HG02610 (cell line): Measurements from ENCODE around the gene KCNAB2.

ENCODE experiments used
- ATAC-seq: cut with Tn5 transposase; IDR thresholded peaks from one replicate; pipeline ENCODE4 v1.9.1; 2021; ENCODE audit warnings: mild to moderate bottlenecking, moderate library complexity; ENCODE audit not compliant: unreplicated experiment

The KCNAB2 gene

DNA sequence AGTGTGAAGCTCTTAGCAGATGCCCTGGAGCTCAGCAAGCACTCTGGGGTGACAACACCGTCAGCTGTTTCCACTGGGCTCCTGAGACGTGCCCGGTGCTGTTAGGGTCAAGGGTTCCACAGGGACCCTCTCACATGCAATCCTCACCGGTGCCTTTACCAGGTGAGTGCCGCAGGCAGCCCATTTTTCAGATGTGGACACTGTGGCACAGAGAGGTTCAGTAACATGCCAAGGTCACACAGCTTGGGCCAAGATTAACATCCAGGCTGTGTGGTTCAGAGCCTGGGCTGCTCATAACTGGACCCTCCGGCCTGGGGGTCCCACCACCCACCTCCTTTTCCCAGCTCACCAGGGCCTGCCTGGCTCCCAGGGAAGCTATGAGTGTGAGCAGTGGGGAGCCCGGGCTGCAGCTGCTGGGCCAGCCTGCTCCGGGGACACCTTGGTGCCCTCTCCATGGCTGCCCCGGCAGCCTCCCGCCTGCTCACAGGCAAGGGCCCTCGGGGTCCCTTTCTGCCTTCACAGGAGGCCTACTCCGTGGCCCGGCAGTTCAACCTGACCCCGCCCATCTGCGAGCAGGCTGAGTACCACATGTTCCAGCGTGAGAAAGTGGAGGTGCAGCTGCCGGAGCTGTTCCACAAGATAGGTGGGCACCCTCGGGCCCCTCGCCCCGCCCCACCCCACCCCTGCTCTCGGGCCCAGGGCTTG is 49.3 kb downstream of the KCNAB2 start:
- ATAC-seq = no peak

DNA sequence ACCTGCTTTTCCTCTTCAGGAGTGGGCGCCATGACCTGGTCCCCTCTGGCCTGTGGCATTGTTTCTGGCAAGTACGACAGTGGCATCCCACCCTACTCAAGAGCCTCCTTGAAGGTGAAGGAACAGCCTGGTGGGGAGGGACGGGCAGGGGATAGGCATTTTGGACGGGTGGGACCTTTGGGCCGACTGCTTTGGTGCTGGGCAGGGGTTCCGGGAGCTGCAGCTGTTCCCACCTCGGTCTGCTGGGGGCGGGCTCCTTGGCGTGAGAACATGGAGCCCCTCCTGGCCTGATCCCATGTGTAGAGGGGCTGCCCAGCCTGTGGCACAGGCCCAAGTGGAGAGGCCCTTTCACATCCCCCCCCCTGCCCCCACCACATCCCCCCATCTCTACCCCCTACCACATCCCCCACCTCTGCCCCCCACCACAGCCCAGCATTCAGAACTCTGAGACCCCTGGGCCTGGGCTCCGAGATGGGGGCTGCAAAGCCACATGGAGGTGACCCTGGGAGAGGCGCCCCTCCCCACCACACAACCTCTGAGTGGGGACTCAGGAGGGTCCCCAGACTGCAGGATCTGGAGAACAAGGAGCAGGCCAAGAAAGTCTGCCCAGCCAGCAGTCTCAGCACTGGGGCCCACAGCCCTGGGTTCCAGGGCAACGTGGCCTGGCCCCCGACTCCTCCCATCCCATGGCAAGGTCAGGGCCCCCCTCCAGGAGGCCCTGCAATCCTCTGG is 50.0 kb downstream of the KCNAB2 start:
- ATAC-seq = no peak

DNA sequence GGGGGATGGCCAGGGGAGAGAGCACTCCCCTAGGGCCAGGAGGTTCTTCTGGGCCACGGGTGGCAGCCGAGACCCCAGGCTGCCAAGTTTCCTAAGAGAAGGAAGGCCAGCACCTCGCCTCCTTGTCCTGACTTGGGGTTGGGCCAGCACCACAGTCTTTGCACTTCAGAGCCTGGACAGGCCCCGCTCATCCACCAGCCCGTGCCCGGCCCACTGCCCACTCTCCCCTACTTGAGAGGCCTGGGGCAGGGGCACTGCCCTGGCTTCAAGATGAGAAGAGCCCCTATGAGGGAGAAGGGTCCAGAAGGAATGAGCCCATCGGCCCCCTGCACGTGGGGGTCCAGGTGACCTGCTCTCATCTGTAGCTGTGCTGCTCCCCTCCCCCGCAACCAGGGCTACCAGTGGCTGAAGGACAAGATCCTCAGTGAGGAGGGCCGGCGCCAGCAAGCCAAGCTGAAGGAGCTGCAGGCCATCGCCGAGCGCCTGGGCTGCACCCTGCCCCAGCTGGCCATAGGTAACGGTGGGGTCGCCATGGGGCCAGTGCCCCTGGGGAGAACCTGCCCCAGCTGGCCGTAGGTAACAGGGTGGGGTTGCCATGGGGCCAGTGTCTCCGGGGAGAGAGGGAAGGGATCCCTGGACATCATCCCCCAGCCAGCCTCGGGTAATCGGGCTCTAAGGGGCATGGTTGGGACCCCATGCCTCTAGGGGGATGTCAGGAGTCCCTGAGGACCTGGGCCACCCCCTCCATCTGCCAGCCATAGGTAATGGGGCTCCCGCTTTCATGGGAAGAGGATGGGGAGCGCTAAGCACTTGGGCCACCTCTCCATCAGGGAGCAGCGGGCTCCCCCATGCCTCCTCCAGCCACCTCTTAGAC is 50.8 kb downstream of the KCNAB2 start:
- no peak for ATAC-seq

DNA sequence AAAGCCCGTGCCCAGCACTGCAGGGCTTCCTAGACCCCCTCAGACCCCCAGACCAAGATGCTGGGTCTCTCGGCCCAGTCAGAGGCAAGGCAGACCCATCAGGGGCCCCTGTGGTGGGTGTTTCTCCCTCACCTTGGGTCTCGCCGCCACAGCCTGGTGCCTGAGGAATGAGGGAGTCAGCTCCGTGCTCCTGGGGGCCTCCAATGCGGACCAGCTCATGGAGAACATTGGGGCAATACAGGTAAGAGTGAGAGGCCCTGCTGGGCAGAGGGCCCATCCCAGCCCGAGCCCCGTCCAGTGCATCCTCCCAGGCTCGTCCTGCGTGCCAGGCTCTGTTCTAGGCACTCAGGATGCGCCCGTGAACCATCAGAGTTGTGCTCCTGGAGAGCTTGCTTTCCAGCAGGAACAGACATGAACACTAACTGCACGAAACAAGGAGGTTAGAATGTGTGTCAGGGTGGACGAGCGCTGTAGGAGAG is 51.5 kb downstream of the KCNAB2 start:
- ATAC-seq = no peak

DNA sequence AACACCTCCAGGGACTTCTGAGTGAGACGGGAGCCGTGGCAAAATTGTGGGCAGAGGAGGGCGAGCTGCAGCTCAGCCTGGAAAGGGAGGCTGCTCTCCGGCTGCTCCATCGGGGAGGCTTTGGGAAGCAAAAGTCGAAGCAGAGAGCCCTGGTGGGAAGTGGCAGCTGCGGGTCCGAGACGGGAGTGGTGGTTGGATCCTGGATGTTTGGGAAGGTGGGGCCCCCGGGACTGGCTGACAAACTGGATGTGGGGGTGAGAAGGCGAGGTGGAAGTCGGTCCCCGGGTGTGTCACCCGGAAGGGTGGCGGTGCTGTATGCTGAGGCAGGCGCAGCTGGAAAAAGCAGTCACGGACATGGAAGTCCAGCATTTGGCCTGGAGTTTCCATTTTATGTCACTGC is 52.1 kb downstream of the KCNAB2 start:
- ATAC-seq = no peak

DNA sequence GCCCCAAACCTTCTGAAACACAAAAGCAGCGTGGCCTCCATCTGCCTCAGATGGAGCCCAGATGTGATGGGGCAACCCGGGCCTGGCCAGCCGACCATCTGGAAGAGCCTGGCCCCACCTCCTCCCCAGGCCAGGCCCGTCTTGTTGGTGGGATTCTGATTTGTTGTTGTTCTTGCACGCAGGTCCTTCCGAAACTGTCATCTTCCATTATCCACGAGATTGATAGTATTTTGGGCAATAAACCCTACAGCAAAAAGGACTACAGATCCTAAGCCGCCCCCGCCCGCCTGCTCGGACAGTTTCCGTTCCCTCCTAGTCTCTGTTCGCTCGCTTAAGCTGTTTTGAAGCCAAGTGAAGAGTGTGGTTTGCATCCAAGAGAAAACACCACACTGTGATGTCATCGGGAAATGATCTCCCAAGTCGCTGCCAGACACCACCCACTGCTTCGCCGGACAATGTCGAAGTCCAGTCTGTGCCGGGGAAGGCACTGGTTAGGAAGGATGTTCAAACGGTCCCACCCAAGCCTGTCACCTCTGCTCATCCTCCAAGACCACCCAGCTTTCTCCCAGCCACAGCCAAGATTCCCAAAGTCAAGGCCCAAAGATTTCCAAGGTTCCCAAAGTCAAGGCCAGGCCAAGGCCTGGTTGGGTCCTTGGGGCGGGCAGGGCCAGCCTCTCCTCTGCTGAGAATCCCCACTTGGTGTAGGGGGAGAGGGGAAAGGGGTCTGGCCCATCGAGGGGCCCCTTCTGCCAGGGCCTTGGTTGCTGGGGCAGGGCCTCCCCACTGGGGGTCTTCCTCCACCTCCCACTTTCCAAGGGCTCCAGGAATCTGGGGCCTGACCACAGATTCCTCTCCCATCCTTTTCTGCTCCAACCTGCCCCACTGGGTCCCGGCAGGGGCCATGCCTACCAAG is 52.9 kb downstream of the KCNAB2 start:
- ATAC-seq = no peak

DNA sequence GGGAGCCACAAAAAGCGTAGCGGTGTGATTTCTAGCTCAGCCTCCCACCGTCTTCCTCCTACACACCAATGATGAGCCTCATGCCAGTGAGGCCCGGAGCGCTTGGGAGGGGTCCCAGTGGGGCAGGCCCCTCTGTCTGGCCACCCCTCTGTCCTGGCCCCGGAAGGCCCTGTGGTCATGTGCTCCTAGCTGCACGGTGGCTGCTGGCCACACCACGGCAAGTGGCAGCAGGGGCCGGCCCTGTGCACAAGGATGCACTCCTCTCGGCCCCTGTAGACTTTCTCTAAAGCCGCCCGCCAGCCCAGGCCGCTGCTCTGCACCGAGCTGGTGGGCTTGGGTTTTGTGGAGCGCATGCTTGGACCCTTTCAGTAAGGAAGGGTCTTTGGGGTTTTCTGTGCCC is 53.6 kb downstream of the KCNAB2 start:
- no peak for ATAC-seq

DNA sequence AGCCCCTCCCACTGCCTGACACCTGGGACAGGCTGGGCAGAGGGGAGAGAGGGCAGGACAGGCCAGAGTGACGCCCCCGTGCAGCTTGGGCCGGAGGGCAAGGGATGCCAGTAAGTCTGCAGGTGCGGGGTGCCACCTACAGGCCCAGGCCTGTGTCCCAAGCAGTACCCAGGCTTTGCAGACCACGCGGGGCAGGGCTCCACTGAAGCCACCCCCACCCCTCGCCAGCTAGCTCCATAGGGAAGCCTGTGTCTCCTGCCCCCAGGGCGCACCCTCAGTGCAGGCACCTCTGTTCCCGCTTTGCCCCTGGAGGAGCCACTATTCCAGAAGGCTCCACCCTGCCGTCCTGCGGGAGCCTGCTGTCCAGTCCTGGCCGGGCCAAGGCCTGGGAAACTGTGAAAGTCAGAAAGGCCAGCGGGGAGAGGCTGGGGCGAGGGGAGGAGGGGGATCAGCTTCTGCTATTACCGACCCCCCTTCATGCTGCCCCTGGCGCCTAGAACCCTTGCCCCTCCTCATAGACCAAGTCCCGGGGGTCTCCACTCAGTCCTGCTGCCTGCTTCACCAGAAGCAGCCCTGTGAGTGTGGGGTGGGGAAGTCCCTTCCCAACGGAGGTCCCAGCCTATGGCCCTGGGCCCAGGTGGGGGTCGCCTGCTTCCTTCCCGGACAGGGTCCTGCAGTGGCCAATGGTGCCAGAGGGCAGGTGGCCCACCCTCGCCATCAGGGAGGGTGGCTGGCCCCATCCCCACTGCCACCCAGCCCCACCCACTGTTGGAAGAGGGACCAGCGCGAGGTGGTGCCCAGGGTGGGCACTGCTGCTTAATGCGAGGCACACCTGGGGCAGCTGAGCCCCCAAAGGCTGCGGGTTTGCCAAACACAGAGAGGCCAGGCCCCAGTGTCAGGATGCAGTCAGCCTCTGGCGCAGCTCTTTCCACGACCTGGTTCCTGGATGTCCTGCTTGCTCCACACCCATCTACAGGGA is 54.4 kb downstream of the KCNAB2 start:
- no peak for ATAC-seq

DNA sequence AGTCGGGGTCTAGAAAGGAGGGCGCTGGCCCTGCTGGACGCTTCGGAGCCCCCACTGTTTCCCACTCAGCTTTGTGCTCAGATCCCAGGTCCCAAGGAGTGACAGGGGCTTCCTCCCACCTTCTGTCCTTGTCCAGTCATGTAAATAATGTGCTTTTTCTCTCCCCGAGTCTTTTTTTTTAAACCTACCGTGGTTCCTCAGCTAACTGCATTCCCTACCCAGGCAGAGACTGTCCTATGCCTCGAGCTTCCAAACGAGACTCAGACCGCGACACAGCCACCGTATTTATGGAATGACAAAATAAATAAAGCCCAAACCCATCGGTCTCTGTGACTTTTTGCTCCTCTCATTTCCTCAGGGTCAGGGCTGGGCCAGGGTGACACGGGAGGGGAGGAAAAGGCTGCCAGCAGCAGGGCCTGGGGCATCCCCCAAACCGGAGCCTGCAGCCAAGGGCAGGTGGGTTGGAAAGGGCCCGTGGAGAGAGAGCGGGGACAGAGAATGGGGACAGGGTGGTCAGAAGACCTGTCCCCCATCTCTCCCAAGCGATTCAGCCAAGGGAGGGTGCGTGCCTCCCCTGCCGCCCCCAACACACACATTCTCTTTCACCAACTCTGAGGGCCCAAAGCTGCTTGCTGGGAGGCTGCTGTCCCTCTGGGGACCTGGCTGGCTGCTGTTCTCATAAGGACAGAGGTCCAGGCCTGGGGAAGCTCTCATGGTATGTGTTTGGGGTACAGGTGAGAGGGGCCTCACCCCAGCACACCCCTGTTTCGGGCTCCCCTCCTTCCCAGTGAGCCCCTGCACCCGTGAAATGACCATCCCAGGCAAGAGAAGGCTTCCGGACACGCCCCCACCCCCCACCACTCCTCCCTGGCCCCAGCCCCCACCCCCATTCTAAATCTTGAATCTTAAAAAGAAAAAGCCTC is 55.4 kb downstream of the KCNAB2 start:
- ATAC-seq = no peak

DNA sequence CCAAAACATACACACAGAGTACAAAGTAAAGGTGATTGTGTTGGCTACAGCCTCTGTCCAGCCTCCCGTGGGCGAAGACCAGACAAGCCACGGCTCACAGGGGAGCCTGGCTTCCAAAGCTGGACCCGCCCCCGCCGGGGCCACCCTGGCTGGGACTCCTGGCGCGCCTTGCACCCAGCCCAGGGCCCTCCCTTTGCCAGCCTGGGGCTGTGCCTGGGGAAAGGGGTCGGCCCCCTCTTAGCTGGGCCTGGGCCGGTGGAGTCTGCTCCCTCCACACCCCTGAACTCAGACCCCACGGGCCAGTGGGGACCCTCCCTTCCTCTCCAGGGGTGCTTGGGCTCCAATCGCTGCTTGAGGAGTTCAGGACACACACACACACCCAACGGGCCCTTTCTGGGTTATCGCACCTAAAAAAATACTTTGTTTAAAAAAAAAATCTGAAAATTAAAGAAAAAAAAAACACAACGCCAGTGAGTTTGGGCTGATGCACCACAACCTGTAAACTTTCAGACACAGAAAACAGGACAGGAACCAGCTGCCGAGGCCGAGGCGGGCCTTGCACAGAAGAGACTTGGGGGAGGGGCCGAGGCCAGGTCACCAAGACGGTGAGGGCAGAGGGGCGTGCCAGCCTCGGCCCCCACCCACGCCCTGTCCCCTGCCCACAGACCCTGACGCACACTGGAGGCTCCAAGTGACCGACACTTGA is 56.3 kb downstream of the KCNAB2 start:
- no peak for ATAC-seq

DNA sequence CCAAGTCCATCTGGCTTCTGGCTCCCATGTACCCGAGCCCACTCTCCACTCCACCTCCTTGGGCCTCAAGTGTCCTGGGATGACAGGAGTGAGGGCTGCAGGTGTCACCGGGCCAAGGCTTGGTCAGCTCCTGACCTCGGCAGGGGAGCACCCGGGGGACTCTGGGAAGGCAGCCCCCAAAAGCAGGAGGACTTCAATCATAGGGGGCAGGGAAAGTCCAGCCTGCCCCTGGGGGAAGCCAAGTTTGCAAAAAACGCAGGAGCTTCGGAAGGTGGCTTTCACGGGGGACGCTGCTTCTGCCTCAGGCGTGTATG is 56.8 kb downstream of the KCNAB2 start:
- ATAC-seq = no peak

DNA sequence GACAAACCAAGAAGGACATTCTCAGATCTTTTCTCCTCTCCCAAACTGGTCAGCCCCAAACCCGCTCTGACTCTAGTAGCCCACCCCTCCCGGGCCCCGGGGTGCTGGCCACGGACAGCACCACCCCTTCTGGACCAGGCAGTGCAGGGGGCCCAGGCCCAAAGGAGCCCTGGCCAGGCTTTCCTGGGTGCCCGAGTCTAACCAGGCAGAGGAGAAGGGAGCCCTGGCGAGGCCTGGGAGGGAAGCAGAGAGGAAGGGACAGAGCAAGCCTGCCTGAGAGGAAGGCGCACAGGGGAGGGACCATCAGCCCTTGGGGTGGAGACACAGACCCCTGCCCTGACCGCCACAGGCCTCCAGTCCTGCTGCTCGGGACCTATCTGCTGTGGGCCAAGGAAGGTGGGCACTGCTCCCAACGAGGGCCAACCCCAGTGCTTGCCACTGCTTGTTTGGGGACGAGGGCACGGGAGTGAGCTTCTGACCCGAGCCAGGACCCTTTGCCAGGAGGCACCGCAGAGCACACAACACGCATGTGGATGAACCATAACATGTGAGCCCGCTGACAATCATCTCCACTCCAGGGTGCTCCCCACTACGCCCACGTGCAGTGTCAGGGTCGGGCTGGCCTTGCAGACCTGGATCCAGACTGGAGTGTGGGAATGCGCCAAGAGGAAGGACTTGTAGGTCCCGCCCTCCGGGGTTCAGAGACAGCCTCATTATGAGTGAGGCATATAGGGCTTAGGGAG is 57.6 kb downstream of the KCNAB2 start:
- ATAC-seq = no peak

DNA sequence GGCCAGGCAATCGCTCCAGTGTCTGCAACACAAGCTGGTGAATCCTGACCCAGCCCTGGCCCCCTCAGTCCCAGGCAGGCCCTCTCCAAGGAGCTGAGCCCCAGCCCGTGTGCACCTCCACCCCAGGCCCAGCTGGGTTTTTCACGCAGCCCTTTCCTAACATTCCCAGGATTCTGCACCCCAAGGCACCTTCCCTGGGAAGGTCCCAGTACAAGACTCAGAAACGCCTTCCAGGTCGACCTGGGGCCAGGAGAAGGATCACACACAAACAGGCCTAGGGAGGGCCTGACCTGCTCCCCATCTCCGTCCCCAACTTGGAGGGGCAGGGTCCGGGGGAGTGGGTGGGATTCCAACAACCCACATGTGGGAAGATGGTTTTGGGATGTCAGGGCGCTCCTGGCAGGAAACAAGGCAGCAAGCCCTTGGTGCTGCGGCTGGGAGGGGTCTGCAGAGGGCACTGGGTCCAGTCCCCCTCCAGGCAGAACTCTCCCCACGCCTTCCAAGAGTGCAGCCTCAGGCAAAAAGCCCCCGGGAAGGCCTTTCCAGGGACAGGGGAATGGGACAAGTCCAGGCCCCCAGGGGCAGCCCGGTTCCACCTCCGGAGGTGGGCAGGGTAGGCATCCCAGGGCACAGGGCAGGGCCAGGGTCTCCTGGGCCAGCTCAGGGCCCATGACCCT is 58.3 kb downstream of the KCNAB2 start:
- no peak for ATAC-seq

DNA sequence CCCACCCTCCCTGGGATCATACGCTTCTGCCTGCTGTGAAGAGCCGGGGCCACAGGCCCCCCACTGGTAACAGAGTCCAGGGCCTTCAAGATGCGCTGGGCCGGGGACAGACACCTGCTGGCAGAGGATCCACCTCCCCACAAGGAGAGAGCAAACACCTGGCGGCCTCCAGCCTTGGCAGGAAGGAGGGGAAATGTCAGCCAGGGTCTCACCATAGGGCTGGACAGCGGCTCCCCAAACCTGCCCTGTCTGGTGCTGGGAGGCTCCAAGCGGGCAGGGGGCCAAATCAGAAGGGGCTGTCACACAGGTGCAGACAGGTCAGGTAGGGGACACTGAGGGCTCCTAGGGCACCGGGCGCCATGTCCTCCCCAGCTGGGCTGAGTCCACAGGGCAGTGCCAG is 58.9 kb downstream of the KCNAB2 start:
- ATAC-seq = no peak

DNA sequence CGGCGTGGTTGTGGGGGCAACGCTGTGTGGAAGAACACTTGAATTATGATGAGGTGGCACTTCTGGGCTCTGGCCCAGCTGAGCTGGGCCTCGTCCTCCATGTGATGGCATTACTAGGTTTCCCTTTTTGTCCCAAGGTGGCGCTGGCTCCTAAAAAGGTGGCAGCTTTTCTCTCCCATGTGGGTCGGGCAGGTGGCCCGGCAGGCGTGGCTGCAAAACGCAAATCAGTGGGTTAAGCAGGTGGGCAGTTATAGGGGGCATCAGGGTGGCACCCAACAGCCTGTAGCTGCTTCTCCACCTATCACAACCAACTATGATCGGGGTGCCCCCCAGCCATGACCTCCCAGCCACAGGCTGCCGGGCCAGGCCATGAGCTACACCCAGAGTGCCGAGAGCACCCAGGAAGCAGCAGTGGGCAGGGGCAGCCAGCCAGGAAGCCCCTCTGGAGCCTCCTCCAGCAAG is 59.6 kb downstream of the KCNAB2 start:
- ATAC-seq = no peak

DNA sequence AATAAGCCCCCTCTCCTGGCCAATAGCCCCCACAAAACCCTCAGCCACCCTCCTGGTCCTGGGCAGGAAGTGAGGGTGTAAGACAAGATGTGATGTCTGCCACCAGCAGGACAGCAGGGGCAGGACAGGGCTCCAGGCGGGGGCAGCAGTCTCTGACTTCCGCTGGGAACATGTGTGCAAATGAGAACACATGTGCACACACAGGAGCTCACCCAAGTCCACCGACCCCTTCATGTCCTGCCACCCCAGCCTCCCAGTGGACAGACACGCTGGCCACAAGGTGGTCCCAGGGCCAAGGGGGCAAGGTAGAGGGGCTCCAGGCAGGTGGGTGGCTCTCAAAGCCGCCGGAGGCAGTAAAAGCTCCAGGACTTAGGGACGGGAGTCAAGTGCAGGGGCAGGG is 60.1 kb downstream of the KCNAB2 start:
- no peak for ATAC-seq
